SK-N-DZ (cell line): ENCODE measurements around the gene EDARADD.
"Not testable (repeated sequence)": the region's sequence is repeated elsewhere in the genome, so short reads cannot be mapped to it uniquely, and the experiment has no call there.

ENCODE experiments used
- DNase-seq: peaks from one replicate; pipeline ENCODE4 v3.0.0-alpha.2; 2015; ENCODE audit warnings: low spot score

Gene EDARADD

DNA sequence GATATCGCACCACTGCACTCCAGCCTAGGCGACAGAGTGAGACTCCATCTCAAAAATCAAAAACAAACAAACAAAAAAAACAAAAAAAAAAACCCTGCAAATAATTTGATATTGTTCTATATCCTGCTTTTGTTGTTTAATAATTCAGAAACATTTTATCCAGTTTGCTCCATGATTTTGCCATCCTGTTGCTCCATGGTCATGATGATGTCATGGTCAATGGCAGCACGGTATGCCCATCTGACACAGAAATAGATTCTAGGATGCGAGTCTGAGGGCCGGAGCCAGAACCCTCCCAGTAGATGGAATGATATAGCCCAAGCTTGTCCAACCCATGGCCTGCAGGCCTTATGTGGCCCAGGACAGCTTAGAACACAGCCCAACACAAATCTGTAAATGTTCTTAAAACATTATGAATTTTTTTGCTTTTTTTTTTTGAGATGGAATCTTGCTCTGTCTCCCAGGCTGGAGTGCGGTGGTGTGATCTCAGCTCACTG is 39.8 kb downstream of the EDARADD start:
- no peak for DNase-seq

DNA sequence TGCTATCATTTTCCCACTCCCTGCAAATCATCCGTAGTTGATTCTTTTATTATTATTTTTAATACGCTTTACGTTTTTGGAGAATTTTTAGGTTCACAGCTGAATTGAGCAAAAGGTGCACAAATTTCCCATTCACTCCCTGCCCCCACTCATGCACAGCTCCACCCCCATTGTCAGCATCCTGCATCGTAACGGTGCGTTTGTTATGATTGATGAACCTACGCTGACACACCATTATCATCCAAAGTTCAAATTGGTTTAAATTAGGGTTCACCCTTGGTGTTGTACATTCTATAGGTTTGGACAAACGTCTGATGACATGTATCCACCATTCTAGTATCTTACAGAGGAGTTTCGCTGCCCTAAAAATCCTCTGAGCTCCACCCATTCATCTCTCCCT is 44.5 kb downstream of the EDARADD start:
- no peak for DNase-seq

DNA sequence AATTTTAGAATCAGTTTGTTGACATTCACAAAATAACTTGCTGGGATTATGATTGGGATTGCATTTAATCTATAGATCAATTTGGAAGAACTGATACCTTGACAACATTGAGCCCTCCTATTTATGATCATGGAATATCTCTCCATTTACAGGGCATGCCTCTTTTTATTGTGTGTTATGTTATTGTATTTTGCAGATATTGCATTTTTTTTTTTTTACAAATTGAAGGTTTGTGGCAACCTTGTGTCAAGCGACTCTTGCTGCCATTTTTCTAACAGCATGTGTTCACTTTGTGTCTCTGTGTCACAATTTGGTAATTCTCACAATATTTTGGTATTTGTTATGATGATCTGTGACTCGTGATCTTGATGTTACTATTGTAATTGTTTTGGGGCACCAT is 46.3 kb downstream of the EDARADD start:
- no peak for DNase-seq

DNA sequence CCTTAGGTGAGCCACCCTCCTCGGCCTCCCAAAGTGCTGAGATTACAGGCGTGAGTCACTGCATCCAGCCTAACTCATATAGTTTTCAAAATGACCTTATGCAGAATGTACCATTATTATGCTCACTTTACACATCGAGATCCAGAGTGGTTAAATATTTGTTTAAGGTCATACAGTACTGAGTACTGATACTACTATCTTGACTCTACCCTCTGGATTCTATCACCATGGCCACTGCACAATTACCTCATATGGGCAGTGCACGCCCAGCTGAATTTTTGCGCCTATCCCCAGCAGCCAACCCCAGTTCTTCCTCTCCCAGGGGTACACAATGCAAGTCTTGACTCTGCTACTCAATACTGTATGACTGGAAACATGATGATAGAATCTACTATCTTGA is 56.7 kb downstream of the EDARADD start:
- no peak for DNase-seq

DNA sequence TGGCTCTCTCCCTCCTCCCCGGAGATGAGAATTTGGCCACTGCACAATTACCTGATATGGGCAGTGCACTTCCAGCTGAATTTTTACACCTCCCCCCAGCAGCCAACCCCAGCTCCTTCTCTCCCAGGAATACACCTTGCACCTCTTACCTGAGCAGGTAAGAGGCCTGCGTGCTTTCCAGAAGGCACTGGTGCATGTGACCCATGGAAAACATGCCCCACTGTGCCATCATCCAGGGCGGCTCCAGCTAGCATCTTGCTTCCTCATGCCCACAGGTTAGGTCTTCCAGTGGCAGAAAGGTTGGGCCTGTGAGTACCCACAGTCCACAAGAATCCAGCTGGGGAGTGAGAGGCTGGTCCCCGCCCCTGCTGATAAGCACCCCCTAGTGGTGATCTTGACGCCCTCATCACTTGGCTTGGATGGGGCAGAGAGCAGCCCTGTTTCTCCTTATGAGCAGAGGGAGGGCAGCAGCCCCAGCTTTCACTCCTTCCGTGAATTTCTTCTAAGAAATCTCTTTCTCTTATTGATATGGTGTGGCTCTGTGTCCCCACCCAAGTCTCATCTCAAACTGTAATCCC is 57.8 kb downstream of the EDARADD start:
- no peak for DNase-seq

DNA sequence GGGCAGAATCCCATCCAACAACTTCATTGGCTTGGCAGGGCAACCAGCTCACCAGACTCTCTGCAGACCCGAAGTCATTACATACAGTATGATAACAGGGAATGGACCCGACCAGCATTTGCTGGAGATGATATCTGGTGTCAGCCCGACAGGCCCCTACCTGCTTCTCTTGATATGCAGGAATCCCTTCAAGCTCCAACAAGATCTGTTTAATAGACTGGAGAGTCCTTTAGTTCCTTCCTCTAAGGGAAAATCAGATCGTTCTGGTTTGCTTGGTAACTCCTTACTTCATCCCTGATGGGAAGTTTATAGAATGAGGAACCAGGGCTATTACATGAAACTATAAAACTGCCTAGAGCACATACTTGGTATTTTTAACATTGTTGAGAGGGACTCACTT is 61.2 kb downstream of the EDARADD start:
- no peak for DNase-seq

DNA sequence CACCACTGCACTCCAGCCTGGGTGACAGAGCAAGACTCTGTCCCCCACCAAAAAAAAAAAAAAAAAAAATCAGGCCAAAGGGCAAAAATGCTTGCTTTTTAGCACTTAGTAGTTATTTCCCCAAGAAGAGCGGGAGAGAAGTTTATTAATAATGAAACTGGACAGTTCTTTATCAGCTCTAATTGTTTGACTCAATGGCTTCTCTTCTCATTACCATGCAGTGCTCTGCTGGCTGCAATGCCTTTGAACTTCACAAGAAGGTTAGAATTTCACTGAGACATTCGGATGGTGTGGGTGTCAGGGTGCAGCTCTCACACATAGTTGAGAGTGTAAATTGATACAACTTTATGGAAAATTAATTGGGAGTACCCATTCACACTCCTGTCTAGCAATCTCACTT is 63.7 kb downstream of the EDARADD start:
- no peak for DNase-seq

DNA sequence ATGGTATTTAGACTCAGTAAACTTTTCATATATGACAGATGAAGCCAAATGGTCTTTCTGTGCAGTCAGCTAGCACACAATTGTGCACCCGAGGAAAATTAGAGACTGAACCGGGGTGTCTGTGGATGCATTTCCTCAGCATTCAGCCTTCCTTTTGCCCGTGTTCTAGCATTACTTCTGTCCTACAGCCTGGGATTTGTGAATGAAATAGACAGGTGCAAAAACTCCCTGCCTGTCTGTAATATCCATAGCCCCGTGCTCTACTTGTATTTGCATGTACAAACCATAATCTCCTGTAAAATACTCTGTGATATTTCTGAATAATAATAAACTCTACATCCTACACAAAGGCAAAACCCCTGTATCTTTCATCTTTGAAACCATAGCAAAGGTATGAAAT is 64.9 kb downstream of the EDARADD start:
- no peak for DNase-seq

DNA sequence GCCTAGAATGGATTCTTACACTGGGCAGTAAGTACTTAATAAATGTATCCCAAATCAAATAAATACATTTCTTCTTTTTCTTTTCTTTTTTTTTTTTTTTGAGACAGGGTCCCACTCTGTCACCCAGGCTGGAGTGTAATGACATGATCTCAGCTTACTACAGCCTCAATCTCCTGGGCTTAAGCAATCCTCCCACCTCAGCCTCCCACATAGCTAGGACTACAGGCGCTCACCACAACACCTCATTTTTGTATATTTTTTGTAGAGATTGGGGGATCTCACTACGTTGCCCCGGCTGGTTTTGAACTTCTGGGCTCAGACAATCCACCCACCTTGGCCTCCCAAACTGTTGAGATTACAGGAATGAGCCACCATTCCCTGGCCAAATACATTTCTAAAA is 66.0 kb downstream of the EDARADD start:
- DNase-seq, result no peak

DNA sequence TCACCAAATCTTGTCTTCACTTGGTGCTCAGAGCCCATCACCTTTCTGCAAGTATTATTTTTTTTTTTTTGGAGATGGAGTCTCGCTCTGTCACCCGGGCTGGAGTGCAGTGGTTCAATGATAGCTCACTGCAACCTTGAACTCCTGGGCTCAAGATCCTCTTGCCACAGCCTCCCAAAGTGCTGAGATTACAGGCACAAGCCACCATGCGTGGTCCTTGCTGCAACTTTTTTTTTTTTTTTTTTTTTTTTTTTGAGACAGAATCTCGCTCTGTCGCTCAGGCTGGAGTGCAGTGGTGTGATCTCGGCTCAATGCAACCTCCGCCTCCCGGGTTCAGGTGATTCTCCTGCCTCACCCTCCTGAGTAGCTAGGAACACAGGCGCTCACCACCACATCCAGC is 70.1 kb downstream of the EDARADD start:
- not testable (repeated sequence) for DNase-seq

DNA sequence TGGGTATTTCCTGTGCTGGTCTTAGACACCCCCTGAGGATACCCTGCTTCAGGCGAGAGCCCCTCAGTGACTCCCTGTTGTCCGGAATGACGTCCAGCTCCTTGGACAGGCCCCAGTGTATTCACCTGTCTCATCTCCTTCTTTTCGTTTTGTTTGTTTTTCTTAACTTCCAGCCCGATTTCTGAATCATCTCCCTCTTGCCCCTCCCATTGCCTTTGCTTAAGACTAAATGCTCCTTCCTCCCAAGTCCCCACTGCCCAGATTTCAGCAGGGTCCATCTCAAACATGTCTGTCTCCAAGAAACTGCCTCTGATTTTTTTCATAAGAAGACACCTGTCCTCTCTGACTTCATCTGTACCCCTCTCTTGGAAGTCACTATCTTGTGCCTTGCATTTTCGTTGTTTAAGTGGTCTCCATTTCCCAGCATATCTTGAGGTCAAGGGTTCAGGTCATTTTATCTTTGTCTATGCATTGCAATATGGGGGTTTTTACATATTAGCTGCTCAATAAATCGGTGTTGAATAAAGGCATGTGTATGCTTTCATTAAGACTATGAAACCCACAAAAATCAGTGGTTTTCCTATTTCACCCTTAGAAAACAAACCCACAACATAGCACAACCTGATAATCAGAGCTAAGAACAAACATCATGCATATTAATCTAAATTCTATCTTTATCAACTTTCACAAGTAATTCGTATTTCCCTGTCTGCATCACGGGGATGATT is 71.3 kb downstream of the EDARADD start:
- no peak for DNase-seq

DNA sequence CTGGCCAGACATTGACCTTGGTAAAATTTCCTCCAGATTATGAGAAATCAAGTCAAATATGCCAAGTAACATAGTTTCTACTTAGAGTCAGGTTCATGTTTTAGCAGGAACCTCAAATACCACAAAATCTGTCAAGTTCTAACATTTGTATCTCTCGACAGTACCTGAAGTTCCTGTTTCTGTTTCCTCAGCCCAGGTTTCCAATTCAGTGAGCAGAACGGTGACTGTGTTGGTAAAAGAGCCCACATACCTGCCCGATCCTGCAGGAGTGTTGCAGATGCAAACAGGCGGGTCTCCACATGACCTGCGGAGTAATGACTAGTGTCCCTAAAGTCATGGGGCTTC is 71.8 kb downstream of the EDARADD start:
- no peak for DNase-seq

DNA sequence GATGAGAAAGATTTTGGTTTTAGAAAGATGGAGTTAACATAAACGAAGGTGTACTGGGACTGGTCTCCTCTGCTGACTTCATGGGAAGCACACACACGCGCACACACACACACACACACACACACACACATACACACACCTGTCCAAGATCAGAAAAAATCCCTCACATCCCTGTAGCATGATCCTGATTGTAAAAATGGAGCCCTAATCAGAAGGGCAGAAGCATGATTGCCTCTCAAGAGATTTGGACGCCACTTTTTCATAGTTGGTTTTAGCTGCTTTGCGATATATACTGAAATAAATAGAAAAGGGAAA is 73.2 kb downstream of the EDARADD start:
- DNase-seq, result no peak

DNA sequence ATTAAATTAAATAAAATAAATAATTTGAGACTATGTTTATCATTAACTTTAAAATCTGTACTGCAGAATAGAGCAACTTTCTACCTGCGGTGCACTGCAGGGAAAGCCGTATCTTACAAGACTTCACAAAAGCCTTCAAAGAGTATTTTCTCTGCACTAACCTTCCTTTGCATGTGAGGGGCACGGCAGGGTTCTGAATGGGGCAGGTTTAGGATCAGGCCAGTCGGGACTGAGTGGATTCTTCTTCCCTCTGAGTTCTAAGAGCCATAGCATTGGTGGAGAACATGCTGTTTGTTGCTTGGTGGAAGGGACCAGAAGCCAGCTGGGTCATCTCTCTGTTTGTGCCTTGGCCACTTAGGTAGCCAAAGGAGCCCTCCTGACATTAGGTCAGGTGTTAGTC is 74.5 kb downstream of the EDARADD start:
- no peak for DNase-seq

DNA sequence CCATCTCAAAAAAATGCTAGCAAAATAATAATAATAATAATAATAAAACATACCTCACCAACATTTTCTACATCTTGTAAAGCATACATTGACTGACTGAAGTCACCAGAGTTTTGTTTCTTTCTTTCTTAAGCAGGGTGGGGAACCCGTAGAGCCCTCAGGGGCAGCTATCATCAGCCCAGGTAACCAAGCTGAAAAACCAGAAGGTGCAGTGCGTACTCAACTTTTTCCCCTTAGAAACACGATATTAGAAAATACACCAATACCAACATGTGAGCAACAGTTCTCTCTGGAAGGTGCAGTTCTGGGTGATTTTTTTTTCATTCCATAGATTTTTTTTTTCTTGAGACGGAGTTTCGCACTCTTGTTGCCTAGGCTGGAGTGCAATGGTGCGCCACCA is 75.4 kb downstream of the EDARADD start:
- no peak for DNase-seq

DNA sequence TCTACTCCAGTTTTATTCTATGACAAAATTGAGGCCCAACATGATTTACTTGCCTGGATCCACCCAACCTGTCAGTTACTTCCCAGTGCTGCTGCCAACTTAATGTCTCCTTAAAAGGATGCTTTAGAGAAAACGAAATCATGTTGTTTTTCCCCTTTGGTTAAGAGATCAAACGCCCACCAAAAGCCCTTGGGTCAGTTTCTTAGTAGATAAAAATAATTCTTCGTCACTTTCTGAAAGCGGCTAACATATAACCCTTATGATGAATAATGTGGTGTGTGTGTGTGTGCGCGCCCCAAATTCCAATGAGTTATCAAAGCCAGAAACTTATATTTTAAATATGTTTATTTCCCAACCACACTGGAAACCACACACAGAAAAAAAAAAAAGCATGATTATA is 77.0 kb downstream of the EDARADD start:
- no peak for DNase-seq

DNA sequence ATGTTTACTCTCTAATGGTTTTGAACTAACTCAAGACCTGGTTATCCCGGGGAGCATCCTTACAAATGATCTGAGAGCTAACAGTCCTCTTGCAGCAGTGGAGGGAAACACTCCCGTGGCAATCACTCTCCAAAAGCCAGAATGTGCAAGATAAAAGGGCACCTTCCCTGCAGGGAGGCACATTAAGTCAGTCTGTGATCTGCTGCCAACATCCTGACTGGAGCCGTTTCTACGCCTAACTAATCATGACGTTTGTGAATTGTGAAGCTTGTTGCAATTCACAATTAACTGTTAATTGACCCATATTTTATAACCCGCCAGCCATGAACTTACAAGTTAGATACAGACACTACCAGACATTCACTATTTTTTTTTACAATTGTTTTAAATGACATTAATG is 77.6 kb downstream of the EDARADD start:
- no peak for DNase-seq

DNA sequence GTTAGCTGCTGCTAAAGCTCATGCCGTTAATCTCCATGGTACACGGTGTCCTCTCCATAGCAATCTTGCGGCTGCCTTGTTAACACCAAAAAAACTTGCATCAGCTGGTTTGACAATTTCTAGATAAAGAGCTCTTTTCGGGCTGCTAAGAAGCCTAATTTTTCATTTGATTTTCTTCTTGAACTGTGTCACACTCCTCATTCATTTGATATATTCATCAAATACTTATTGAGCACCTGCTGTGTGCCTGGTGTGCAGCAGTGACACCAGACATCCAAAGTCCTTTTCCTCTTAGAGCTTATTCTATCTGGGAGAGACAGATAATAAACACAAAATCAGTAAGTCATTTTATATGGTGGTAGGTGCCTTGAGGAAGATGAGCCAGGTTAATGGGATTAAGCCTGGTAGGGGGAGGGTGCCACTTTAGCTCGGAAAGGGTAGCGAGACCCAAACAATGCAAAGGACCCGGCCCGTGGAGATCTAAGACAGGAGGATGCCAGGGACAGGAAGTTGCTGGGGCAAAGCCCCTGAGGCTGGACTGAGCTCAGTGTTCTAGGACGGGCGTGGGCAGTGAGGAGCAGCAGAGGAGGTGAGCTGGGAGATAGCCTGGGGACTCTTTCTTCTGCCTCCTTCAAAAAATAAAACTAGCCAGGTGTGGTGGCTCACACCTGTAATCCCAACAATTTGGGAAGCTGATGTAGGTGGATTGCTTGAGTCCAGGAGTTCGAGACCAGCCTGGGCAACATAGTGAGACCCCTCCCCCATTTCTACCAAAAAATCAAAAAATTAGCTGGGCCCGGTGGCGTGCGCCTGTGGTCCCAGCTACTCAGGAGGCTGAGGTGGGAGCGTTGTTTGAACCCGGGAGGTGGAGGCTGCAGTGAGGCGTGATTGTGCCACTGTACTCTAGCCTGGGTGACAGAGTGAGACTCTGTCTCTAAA is 79.0 kb downstream of the EDARADD start:
- DNase-seq, result no peak

DNA sequence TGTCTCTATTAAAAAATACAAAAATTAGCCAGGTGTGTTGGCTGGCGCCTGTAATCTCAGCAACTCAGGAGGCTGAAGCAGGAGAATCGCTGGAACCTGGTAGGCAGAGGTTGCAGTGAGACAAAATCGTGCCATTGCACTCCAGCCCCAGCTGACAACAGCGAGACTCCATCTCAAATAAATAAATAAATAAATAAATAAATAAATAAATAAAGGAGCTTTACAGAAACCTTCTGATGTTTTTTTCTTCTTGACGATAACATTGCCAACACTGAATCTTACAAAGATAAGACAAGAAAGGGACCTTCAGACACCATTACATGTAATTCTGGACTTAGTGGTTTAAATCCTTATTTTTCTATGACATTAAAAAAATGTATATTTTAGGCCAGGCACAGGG is 81.9 kb downstream of the EDARADD start:
- no peak for DNase-seq

DNA sequence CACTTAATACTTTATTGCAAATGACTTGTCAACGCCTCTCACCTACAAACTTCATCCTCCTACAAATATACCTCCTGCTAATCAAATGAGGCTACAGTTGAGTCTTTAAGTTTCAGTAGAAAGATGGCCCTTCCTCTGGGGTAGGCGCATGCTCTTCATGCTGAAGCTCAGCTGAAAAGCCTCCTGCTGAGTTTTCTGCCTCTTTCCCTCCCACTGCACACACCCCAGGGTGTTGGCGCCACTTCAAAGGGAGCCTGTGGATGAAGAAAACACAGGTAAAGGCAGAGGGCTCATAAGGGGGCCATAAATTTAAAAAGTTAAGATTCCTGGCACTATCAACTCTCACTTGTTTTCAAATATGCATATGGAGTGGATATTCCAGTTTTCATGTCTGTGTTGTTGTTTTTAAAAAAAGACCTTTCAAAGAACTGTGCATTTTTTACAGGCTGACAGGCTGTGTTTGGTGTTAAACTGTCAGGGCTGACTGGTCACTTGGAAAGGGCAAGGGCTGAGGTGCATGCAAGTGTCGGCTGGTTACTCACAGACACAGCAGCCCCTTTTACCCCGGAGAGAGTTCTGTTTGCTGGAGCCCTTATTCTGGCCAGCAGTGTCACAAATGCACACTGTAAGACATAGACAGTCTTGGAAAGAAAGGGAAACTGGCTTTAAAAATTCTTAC is 86.8 kb downstream of the EDARADD start:
- no peak for DNase-seq

DNA sequence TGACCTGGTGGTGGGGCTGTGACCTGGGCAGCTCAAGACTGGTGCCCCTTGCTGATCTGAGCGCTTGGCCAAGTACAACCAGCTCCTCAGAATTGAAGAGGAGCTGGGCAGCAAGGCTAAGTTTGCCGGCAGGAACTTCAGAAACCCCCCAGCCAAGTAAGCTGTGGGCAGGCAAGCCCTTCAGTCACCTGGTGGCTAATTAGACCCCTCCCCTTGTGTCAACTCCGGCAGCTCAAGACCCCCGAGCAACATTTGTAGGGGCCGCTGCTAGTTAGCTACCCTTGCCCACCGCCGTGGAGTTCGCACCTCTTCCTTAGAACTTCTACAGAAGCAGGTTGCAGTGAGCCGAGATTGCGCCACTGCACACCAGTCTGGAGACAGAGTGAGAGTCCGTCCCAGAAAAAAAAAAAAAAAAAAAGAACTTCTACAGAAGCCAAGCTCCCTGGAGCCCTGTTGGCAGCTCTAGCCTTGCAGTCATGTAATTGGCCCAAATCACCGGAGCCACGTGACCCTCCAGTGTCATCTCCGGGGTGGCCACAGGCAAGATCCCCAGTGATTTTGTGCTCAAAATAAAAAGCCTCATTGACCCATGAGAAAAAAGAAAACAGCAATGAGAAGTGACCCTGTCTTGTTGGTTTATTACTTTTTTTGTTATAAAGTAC is 90.4 kb downstream of the EDARADD start:
- no peak for DNase-seq
